ENCODE measurements around the gene NINL.
A peak's percentile ranks its signal among the peaks of the same experiment; 100 is the strongest.
"Not testable (repeated sequence)": the region's sequence is repeated elsewhere in the genome, so short reads cannot be mapped to it uniquely, and the experiment has no call there.

The NINL gene

DNA sequence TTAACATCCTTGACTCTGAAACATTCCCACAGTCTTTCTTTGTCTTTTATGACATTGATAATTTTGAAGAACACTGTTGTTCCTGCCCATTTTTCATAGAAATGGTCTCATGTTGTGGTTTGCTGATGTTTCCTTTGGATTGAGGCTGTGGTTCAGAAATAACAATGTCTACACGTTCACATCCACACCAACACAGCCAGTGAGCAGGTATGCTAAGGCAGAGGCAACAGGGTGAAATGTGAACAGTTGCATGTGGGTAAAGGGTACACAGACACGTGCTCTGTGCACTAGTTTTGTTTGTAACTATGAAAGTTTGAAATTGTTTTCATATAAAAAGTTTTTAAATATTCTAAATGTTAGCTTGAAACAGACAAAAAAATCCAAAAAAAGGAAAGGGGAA is 99.5 kb downstream of the NINL start:
- no peak for DNase-seq (ENCODE audit: low read depth in 2 of 3, low spot score in 1 of 3)

DNA sequence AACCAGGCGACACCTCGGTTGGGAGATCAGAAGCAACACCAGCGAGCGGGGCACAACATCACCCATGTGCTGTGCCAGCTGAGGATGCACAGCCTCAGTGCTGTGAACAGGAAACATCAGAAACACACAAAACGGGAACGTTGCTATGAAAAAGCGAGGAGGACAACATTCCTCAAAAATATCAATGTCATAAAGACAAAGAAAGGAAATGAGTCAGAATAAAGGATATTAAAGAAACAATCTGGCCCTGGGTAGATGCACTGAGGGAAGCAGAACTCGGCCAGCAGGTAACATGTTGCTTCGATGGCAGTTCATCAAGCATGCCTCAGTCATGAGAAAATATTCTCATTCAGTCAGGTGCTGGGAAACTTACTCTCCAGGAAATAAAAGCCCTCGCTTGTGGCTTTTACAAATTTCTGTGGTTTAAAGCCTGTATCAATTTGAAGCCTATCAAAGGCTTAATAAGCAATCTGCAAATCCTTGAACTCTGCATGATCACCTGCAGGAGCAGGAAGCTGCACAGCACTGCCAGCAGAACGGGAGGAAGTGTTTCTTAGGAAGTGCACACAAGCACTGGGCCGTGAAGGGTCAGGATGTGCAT is 100.3 kb downstream of the NINL start:
- no peak for DNase-seq (ENCODE audit: low read depth in 2 of 3, low spot score in 1 of 3)

DNA sequence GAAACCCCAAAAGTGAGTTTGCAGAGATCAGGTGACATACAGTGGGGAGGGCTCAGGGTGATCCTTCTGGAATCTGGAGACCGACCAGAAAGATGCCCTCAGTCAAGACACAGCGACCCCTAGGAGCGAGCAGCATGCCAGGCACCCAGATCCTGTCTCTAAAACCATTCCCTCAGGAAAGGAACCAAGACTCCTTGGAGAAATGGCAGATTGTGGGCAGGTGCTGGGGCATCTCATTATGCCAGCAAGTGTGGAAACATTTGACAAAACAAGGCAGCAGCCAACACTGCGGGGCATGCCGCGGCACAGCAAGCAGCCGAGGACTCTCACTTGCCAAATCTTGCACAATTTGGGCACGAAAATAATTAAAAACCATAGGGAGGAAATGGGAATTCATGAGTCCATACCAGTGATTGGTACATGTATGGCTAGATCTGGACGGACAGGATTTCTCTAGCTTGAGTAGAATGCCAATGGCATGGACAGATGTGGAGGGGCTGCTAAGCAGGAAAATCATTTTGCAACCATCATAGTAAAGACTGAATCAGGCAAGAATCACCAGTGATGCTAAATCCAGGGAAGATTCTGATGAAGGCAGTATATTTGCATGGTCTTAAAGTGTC is 101.0 kb downstream of the NINL start:
- no peak for DNase-seq (ENCODE audit: low read depth in 2 of 3, low spot score in 1 of 3)

DNA sequence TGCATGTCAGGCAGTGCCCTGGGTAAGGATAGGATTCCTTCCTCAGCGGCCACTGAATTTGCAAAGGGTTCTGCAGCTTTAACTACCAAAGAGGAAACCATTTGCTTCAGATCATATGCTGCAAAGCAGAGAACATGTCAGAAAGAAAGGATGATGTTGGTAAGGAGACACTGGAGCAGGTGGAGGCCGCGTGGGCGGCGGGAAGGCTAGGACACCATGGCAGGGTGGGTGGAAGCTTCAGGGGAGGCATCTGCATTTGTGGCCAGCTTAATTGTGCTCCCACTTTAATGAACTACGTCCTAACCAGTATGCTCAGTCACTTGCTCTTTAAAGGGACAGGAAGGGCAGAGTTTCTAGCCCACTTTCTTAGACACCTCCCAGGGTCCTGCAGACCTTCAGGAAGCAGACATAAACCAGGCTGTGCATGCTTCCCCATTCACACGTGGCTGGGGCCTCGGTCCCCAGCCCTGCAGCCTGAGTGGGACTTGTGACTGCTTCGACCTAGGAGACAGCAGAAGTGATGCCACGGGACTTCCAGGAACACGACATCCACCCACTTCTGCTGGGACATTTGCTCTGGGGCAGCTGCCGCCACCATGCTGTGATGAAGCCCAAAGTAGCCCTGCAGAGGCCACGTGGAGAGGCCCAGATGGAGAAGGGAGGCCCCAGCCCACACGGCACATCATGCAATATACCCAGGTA is 101.7 kb downstream of the NINL start:
- DNase-seq (ENCODE audit: low read depth in 2 of 3, low spot score in 1 of 3) = no peak

DNA sequence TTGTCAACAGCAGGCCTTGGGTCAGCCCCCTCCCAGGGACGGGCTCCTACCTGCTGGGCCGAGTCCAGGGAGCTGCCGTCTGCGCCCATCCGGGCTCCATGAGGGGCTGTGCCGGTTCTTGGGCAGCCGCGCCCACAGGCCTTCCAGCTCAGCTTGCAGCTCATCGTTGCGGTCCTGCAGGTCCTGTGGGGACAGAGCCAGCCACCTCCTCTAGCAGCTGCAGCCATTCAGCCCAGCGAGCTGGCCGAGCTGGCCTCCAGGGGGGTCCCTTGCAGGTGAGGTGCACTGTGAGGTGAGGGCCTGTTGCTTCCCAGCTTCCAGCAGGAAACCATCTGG is 103.4 kb downstream of the NINL start:
- no peak for DNase-seq (ENCODE audit: low read depth in 2 of 3, low spot score in 1 of 3)

DNA sequence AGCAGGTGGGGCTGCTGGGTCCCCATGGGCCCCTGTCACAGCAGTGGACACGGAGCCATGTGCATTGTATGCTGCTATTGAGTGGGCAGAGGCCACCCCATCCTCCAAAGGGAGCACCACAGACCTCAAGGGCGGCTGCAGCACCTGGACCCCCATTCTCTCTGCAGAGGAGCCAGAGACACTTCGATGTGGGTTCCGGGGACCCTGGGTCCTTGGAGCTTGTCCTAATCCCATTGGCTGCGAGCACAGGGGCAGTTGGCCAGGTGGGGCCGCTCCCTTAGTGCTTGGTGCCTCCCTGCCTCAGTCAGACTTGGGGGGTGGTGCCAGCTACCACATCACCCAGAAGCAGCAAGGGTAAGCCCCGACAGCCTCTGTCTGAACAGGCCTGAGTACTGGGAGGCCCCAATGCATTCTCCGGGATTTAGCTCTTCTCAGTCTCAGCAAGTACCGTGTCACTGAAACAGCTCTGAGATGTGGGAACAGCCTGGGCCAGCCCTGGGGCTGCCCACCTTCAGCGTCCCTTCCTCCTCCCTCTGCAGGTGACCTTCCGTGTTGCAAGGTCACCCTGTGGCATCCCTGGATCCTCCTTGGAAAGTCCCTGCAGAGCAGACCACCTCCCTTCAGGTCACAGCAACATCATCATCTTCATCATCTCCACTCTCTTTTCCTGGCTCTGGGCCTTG is 104.0 kb downstream of the NINL start:
- no peak for DNase-seq (ENCODE audit: low read depth in 2 of 3, low spot score in 1 of 3)

DNA sequence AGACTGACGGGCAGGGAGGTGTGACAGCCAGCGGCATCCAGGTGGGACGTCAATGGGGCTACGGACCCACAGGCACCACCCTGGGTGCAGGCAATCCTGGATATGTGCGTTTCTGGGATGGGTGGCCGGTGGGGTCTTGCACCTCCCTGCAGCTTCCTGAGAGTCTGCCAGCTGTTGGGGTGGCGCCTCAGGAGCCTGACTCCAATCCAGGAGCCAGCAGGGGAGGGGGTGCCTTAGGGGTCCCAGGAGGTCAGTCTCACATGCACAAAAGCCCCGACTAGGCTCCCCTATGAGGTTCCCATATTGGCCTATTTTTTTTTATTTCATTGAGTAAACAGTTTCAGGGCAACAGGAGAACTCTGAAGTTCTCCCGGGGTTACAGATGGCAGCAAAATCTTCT is 104.5 kb downstream of the NINL start:
- DNase-seq (ENCODE audit: low read depth in 2 of 3, low spot score in 1 of 3) = no peak

DNA sequence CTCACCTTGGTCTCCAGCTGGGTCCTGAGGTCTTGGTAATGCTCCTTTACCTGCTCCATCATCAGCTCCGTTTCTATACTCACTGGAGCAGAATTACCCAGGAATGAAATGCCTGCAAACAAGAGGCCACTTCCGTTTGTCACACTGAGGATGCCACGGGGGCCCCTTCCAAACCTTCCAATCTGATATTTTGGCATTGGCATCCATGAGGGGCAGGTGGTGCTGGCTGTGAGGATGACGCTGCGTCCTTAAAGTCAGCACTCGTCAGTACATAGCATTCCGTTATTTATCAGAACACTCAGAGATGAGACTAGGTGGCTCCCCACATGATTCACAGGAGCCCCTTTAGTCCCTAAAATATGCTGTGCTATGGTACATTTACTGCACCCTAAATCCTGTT is 105.2 kb downstream of the NINL start:
- no peak for DNase-seq (ENCODE audit: low read depth in 2 of 3, low spot score in 1 of 3)

DNA sequence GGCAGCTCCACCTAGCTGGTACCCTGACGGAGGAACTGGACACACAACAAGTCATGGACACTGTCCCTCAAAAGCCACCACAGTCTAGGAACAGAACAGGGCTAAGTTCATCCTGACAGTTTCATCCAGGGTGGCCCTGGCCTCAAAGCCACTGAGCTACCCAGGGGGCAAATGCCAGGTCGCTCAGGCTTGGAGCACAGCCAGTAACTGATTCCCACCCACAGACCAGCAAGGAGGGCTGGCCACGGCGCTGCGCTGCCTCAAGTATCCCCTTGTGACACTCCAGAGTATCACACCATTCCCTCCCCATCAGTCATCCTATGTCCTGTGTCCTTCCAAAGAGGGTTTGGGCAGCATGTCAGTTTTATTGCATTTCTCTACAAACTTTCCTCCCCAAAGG is 105.7 kb downstream of the NINL start:
- DNase-seq (ENCODE audit: low read depth in 2 of 3, low spot score in 1 of 3) = no peak

DNA sequence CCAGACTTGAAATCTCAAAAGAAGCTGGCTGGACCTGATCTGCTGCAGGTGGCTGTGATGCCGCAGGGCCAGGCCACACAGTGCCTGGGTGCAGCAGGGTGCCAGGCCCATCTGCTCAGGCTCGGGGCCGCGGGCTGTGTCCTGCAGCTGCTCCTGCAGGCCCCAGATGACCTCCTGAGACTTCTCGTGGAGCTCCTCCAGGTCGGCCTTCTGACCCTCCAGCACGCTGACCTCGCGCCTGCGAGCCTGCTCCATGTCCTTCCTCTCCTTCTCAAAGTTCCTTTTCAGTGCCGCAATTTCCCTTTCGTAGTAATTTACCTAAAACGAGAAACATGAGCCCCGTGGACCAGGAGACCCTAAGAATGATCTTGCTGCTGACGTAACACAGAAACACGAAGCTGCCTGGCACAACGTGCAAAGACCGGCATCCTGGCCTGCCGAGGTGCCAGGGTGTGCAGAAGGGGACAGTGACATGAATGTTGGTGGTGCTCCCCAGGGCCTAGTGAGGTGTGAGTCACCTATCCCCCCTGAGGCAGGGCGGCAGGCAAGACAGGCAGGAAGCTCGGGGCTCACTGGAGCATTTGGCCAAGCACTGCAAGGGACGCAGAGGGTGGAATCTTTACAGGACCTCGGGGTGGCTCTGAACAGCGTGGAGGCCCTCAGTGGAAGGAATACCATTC is 106.3 kb downstream of the NINL start:
- no peak for DNase-seq (ENCODE audit: low read depth in 2 of 3, low spot score in 1 of 3)

DNA sequence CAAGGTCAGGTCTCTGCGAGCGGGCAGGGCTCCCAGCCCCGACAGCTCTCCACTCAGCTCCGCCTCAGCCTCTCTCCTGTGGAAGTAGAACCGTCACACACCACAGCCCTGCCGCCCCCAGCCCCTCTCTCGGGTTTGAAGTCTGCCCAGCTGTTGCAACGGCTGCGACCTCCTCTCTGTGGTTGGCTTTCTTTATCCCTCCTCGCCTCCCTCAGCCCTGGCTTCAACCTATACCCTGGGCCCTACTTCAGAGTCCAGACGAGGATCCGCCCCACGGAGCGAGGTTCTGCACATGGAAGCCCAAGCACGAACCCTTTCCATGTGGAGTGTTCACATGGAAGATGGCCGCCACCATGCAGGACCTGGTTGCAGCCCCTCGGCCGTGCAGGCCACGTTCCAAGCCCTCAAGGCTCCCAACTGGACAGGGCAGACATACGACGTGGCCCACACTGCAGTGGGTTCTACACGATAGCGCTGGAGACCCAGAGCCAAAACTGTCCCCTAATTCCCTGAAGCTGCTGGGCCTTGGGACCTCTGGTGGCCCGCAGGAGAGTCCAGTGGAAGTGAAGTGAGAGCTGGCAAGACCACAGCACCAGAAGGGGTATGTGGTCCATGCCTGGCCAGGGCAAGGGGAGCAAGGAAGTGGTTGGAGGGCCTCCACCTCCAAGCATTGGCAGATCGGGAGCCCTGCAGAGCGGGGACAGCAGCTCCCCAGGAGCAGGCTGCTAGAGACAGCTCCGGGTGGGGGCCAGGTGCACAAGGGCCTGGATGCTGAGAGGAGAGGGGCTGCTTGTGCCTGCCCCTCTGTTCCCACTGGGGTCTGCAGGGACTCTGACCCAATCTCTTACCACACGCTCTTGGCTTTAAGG is 108.1 kb downstream of the NINL start:
- DNase-seq (ENCODE audit: low read depth in 2 of 3, low spot score in 1 of 3) = no peak

DNA sequence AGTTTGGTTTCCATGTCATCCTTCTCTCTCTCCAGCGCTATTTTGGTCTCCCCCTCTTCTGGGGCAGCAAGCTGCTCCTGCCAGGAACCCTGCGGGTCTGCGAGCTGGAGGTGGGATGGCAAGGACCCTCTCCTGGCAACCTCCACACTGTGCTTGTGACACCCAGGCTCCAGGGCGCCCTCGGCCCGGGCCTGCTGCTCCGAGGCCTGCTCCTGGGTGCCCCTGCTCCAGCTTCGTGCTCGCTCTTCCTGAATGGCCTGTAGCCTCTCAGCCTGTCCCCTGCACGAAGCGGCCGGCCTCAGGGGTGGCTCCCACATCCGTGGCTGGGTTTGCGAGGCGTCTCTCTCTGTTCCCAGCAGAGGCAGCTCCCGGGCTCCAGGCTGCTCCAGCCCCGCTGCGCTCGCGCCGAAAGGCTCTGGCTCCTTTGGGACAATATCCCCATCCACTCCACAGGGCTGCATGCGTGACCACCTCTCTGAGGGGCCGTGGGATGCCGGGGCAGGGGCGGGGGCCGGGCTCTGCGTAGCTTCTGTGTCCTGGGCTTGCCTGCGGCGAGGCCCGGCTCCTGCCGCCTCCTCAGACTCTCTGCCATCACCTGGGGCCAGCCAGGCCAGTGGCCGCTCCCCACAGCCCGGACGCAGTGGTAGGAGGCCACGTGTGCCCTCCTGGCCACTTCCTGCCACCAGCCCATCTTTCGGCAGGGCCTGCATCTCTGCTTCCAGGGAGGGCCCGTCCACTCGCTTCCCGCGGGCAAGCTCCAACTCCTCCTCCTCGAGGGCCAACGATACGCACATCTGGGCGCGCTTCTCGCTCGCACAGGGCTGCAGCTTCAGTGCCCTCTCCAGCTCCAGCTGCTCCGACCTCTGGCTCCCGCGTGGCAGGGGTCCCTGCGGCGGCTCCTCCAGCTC is 109.0 kb downstream of the NINL start:
- no peak for DNase-seq (ENCODE audit: low read depth in 2 of 3, low spot score in 1 of 3)

DNA sequence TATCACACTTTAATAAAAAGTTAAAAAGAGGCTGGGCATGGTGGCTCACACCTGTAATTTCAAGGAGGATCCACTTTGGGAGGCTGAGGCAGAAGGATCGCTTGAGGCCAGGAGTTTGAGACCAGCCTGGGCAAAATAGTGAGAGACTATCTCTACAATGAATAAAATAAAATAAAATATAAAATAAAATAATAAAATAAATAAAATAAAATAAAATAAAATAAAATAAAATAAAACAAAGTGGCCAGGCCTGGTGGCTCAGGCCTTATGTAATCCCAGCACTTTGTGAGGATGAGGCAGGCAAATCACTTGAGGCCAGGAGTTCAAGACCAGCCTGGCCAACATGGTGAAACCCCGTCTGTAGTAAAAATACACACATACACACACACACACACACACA is 112.0 kb downstream of the NINL start:
- DNase-seq (ENCODE audit: low read depth in 2 of 3, low spot score in 1 of 3) = not testable (repeated sequence)

DNA sequence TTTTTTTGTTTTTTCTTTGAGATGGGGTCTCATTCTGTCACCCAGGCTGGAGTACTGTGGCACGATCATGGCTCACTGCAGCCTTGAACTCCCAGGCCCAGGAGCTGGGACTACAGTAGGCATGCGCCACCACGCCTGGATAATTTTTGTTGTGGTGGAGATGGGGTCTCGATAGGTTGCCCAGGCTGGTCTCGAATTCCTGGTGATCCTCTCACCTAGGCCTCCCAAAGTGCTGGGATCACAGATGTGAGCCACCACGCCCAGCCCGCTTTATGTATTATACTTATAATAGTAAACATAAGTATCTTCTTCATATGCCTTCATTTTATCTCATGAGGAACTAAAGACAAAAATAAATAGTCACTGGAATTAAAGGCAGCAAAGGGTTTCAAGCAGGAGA is 114.3 kb downstream of the NINL start:
- DNase-seq (ENCODE audit: low read depth in 2 of 3, low spot score in 1 of 3) = no peak

DNA sequence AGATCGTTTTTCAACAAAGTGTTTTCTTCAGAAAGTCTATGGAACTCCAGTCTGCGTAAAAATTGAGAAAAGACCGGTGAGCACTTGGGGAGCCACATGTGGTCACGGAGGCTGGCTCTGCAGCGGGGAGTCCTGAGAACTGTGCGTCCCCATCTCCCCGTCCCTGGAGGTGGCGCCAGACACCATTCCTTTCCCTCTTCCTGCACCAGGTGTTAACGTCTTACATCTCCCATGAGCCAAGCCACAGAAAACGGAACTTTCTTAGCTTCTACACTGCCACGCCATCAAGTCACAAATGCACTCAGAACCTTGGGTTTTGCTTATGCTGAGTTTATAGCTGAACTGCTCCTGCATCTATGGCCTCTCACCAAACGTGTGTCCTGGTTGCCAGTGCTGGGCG is 115.3 kb downstream of the NINL start:
- DNase-seq (ENCODE audit: low read depth in 2 of 3, low spot score in 1 of 3) = peak; percentile 3 to 24 (median 16)

DNA sequence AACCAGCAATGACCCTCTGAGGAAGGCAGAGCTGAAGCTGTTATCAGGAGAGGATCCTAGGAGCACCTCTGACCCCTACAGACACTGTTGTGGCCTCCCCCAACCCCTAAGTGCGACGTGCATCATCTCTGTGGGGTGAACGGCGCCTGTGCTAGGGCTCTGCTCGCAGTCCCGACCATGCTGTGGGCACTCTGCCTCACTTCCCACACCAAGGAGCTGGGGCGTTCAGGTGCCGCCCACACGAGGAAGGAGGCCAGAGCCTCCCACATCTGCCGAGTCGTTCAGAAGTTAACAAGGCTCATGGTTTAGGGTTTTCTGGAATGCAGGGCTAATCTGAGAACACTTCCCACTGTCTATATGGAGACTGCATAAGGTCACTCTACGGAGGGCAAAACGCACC is 115.8 kb downstream of the NINL start:
- no peak for DNase-seq (ENCODE audit: low read depth in 2 of 3, low spot score in 1 of 3)

DNA sequence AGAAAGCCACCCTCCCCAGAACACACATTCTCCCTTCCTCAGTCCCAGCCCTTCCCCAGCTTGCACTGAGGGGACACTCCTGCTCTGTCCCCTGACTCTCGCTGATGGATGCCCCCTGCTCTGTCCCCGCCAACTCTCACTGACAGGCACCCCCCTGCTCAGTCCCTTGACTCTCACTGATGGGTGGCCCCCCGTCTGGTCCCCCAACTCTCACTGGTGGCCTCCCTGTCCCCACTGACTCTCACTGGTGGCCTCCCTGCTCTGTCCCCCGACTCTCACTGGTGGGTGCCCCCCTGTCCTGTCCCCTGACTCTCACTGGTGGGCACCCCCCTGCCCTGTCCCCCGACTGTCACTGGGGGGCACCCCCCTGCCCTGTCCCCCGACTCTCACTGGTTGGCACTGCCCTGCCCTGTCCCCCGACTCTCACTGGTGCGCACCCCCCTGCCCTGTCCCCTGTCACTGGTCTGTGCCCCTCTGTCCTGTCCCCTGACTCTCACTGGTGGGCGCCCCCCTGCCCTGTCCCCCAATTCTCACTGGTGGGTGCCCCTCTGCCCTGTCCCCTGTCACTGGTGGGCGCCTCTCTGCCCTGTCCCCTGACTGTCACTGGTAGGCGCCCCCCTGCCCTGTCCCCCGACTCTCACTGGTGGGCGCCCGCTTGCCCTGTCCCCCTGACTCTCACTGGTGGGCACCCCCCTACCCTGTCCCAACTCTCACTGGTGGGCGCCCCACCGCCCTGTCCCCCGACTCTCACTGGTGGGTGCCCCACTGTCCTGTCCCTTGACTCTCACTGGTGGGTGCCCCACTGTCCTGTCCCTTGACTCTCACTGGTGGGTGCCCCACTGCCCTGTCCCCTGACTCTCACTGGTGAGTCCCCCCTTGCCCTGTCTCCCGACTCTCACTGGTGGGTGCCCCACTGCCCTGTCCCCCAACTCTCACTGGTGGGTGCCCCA is 116.9 kb downstream of the NINL start:
- DNase-seq (ENCODE audit: low read depth in 2 of 3, low spot score in 1 of 3) = no peak

DNA sequence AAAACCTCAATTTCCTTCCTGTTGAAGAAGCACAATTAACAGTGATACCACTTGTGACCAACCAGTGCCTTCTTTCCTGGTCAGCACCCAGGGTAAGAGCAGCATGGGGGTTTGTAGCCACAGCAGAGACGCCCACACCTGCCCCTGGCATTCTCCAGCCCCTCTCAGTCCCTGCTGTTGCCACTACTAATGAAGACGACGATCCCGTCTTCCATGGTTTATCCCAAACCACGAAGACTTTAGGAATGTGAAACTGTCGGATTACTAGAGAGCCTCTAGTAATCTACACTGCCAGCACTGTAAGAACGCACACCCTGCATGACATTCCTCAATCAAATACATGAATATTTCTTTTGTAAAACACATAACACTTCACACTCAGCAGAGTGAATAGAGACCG is 117.9 kb downstream of the NINL start:
- DNase-seq (ENCODE audit: low read depth in 2 of 3, low spot score in 1 of 3) = no peak

DNA sequence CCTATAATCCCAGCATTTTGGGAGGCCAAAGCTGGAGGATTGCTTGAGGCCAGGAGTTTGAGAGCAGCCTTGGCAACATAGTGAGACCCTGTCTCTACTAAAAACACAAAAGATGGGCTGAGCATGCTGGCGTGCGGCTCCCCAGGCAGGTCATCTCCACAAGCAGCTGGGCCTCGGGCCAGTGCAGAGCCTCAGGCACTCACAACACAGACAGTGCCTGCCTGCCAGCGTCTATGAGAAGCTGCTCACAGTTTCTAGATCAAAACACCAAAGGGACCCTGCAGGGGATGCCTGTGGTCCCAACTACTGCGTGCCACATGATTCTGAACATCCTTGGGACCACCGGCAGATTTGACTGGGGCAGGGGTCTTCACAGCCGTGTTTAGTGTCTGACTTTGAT is 118.5 kb downstream of the NINL start:
- no peak for DNase-seq (ENCODE audit: low read depth in 2 of 3, low spot score in 1 of 3)

All from stimulated activated CD4-positive, alpha-beta T cell treated with anti-CD3 and anti-CD28 coated beads, Interleukin-12 subunit alpha, Interleukin-12 subunit beta, amount 100 ng/mL, for 48 hours (primary cell).